AG04449 (cell line): ENCODE measurements around the gene ZIC4.

ENCODE experiments used
- CTCF ChIA-PET: fragments of 350-600 bp; formaldehyde crosslinking; extraction: SDS; loops from one replicate; lab custom pipeline; 2021; ENCODE audit warnings: antibody characterized with exemption; lab: Yijun Ruan, JAX
- POLR2A ChIA-PET: fragments of 400-600, 350-600 bp; formaldehyde crosslinking; extraction: SDS; loops from one replicate; lab custom pipeline; 2020; ENCODE audit warnings: antibody characterized with exemption, inconsistent platforms; lab: Yijun Ruan, JAX
- DNase-seq: peaks from one replicate; pipeline ENCODE4 v3.0.0-alpha.2; 2010; ENCODE audit warnings: low read depth, low spot score
- H3K4me3 ChIP-seq: 2 replicates; pipeline ENCODE4 v1.5.1; 2011; ENCODE audit warnings: low read depth, mild to moderate bottlenecking, control low read depth, low read length
- TF ChIP-seq, protein P1 (sequence below): IDR thresholded peaks from one replicate; pipeline ENCODE4 v1.5.1; 2011; ENCODE audit warnings: mild to moderate bottlenecking, moderate library complexity, low read length, control low read depth, inconsistent platforms; ENCODE audit not compliant: insufficient read depth; ENCODE audit errors: missing control alignments

ZIC4 gene

DNA sequence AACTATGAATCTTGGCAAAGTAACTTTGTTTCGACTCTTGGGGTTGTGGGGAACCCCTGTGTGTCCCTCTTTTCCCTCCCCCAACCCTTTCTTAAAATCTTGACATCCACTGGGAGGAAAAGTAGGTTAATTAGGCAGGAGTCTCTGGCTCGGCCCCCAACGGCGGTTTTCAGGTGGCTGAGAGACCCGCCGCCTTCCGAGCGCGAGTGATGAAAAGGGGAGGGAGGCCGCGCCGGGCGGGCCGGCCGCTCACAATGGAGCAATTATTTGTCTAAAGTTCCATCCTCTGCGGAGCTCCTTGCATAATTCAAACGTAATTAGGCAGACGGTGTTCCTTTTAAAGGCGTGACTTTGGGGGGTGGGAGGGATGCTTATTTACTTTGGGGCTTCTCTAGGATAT is 51.7 kb downstream of the ZIC4 start:
- H3K4me3 ChIP-seq: no peak overlapping the region
- ChIA-PET POLR2A (no interaction called here), CTCF (interaction anchor here (1.4 kb wide), 1 partner anchor 767 kb away, joined by 4 read pairs; no protein-coding TSS in a partner anchor)
- TF ChIP-seq, protein P1, sequence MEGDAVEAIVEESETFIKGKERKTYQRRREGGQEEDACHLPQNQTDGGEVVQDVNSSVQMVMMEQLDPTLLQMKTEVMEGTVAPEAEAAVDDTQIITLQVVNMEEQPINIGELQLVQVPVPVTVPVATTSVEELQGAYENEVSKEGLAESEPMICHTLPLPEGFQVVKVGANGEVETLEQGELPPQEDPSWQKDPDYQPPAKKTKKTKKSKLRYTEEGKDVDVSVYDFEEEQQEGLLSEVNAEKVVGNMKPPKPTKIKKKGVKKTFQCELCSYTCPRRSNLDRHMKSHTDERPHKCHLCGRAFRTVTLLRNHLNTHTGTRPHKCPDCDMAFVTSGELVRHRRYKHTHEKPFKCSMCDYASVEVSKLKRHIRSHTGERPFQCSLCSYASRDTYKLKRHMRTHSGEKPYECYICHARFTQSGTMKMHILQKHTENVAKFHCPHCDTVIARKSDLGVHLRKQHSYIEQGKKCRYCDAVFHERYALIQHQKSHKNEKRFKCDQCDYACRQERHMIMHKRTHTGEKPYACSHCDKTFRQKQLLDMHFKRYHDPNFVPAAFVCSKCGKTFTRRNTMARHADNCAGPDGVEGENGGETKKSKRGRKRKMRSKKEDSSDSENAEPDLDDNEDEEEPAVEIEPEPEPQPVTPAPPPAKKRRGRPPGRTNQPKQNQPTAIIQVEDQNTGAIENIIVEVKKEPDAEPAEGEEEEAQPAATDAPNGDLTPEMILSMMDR: no peak
- DNase-seq: no peak

DNA sequence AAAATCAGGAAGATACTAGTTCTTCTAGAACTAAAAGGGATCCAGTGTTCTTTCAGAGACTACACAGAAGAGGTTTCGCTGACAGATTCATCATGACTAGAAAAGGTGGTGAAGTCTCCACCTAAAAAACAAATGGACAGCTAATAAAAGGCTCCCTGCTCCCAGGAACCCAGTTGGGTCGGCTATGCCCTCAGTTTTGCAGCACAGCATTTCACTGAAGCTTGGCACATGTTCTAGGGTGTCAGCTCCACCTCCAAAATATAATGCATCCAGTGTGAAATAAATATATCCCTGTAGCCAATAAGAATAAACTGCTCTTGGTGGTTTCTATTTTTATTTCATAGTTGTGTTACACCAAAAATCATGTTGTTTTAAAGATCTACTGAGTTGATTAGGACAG is 55.0 kb downstream of the ZIC4 start:
- TF ChIP-seq, protein P1: no peak
- DNase-seq: no peak
- no peak overlapping the region for H3K4me3 ChIP-seq
- CTCF ChIA-PET: interaction anchor here (1.5 kb wide), 1 partner anchor 10 kb away, joined by 3 read pairs; no protein-coding TSS in a partner anchor
- POLR2A ChIA-PET: no interaction called here

DNA sequence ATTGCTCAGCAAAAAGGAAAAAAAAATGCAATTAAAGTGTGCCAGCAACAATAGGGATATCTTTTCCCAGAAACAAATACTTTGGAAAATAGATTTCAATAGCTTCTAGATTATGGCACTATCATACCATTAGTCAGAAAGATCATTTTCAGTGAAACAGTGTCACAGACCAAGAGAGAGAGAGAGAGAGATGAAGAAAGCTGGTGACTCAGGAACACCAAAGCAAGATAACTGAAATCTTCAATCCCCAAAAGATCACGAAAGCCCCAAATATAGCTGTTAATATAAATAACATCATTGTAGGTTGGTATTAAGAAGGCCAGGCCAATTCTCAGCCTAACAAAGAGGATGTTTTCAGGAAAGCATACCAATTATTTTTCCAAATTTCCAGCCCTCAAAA is 57.4 kb downstream of the ZIC4 start:
- ChIA-PET POLR2A (no interaction called here), CTCF (interaction anchor here (1.6 kb wide), 1 partner anchor 12 kb away, joined by 5 read pairs; no protein-coding TSS in a partner anchor)
- DNase-seq: no peak
- no peak overlapping the region for H3K4me3 ChIP-seq
- TF ChIP-seq, protein P1: no peak

DNA sequence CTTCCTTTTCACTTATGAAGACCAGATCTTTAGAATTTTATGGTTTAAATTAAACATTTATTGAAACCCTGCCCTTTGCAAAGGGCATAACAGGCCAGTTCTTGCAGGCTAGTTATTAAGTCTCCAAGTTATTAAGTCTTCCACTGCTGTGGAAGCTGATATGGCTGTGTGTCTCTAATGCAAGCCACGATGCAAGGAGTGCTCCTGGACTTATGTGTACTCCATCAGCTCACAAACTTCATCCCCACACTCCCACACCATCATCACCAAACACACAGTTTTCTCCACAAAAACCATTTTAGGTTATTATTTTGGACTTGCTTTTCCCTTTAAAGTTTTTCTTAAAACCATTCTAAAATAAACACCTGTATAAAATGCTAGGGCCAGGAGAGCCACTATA is 62.4 kb downstream of the ZIC4 start:
- TF ChIP-seq, protein P1: no peak
- POLR2A ChIA-PET: no interaction called here
- H3K4me3 ChIP-seq: no peak overlapping the region
- CTCF ChIA-PET: no interaction called here
- no peak for DNase-seq

DNA sequence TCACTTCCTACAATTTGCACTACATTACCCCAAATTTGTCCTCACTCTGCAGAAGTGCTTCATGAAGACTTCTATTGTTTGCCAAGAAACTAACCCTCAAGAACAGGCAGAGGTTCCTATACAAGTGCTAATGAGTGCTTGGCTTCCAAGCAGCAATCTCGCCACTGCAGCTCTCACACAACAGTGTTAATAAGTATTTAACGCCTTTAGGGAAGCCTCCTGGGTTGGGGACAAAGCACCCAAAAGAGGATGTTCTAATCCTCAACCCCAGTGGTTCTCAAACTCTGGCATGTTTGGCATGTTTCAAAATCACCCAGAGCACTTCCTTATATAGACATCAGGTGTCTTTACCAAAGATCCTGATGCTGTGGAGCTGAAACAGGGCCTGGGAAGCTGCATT is 64.6 kb downstream of the ZIC4 start:
- H3K4me3 ChIP-seq: no peak overlapping the region
- POLR2A ChIA-PET: no interaction called here
- TF ChIP-seq, protein P1: no peak
- CTCF ChIA-PET: no interaction called here
- no peak for DNase-seq

DNA sequence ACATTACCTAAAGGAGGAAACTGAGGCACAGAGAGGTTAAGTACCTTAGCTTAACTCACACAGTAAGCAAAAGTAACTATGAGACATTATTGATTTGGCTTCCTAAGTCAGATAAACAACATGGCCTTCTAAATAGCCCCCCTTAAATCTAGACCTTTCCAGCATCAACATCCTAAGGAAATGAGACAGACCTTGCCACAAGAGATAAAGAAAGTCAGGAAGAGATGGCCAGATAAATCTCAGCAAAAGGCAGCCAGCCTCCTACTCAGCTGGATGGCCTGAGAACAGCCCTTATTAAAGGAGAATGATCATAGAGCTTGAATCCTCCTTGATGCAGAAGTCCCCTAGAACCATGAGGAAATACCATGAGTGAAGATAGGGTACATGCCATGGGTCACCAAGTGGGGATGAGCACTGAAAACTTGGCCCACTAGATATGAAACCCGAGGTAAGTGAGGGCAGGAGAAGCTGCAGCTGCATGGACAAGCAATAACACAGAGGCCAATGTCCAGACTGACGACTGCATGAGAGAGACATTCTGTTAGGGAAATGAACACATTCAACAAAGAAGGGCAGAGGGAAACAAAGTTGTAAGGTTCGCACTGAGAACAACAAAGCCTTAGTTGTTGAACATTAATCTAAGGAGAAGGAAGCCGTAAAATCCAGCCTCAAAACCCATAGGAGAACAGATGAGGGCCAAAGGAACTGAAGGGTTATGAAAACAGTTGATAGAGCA is 69.6 kb downstream of the ZIC4 start:
- POLR2A ChIA-PET: no interaction called here
- TF ChIP-seq, protein P1: no peak
- H3K4me3 ChIP-seq: no peak overlapping the region
- CTCF ChIA-PET: interaction anchor here (1.7 kb wide), 1 partner anchor 41 kb away, joined by 3 read pairs; no protein-coding TSS in a partner anchor
- DNase-seq: no peak
